D341Med (cell line): Measurements from ENCODE around the gene PTPRE.

ENCODE experiments used
- DNase-seq: peaks from one replicate; pipeline ENCODE4 v3.0.0; 2012; ENCODE audit warnings: low spot score

Gene PTPRE

DNA sequence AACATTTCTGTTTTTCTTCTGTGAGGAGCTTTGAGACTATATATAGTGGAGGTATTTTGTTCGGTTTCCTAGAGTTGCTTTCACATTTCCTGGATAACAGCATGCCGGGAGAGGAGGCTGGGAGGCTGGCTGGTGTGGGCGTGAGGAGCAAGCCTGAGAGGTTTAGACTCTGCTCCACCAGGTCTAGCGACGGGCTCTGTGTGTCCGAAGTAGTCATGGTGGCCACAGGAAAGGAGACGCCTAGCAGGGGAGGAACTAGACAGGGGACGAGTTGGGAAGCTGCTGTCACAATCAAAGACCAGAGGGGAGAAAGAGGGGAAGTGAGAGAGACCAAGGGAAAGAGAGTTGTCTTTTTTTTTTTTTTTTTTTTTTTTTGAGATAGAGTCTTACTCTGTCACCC lies 19.6 kb downstream of the PTPRE start:
- no peak for DNase-seq

DNA sequence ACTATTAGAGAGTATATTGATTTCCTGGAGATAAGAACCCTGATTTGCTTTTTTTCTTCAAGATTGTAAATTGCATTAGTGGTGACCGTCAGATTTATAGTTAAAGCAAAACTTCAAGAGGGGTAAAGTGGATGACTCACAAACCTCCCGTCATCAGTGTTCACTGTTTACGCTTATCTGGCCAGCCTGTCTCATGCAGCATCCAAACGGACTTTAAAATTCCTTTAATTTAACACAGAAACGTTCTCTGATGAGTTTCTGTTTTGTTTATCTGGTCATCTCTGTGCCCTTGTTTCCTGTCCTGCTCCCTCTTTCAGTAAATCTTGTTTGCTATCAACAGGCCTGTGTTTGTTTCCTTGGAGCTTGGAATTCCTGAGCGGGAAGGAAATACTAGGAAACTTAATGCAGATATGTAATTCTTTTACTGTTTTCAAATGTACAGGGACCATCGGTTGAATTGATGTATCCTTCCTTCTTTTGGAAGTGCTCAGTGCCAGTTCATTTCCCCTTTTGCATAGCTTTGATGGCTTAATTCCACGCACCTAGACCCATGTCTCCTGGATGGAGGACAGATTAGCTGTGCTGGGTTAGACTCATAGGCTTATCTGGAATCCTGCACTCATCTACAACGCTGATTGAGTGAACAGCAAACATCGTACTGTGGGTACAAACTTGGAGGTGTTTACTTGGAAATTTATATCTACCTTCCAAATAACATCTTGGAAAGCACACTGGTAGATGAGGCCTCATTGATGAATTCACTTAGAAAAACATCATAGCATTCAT lies 21.3 kb downstream of the PTPRE start:
- DNase-seq = no peak

DNA sequence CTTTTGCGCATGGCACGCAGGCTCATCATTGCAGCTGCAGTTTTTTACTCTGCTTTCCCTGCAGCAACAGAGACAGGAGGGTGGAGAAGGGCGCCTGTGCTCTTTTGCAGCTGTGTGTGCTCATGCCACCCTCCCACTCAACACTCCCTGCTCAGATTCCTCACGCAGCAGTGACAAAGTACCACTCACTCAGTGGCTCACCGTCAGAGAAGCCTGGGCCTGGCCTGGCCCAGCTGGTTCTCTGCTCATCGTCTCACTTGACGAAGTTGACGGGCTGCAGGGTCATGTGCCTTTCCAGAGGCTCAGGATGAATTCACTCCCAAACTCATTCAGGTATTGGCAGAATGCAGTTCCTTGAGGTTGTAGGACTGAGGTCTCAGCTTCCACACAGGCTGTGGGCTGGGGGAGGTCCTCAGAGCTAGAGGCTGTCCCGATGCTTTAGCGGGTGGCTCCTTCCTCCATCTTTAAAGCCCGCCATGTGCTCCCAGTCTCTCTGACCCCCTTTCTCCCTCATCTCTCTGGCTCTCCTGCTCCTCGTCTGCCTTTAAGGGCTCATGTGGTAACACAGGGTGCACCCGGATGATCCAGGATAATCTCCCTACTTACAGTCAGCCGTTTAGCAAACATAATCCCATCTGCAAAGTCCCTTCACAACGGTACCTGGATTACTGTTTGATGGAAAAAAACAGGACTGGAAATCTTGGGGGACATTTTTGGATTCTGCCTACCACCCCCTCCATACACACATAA lies 25.8 kb downstream of the PTPRE start:
- peak; percentile 55 for DNase-seq

DNA sequence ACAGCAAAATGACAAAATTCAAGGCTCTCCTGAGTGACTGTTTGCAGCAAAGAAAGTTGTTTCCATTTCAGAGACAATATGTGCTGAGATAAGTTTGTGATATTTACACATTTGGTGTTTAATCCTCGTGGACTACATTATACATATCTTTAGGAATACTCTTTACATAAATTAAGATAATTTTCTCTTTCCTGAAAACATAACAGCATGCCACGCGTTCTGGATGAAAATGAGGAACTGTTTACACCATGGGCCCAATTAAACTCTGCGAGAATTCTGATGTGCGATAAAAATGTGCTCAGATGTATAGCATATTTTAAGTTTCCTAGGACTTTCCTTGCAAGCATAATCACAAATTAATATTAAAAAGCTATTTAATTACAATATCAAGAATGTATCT lies 26.4 kb downstream of the PTPRE start:
- DNase-seq = no peak

DNA sequence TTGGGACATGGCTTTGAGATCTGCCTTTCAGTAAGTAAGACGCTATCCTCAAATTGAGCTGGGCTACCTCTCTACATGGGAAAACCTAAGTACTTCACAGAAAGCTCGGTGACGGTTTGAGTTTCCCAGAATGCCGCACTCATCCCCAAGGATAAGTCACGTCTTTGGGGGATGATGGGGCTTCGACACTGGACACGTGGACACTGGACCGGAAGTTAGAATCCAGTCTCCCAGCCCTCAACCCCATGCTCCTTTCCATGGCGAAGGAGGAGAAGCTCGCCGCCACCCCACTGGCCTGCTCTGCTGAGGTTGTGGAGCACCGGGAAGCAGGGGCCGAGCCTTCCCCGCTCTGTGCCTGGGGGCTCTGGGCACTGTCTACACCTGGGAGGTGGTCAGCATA lies 27.5 kb downstream of the PTPRE start:
- DNase-seq = no peak

DNA sequence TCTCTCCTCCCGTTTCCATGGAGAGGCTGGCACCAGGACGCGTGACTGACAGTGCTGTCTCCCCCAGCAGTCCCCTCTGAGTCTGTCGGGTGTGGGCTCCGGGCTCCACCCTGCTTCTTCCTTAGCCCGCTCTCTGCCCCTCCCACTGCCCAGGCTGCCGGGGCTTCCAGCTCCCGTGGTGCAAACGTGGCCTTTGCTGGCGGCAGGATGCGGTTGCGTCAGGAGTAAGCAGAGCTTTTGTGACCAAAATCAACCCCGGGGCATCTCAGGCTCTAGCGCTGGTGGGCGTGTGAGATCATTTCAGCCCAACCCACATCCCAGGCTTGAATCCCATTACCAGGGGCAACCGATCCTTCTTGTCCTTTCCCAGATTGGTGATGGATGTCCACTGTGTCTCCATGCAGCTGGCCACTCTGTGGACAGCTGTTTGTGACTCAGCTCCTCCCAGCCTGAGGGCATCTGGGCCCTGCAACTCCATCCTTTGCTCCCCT lies 28.2 kb downstream of the PTPRE start:
- no peak for DNase-seq

DNA sequence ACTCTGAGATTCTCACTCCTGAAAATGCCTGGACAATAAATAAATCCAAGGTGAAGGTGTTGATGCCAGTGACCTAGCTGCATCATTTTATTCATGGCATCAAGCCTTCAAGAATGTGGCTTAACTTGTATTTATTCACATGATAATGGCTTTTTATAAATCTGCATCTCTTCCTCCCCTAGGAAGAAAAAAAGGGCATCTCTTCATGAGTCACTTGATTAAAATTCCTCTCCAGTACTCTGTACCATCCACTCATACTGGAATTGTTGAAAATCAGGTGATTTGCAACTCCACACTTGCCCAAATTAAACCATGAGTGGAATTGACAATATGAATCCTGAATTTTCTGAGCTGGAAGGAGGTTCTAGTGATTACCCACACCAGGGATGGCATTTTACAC lies 30.2 kb downstream of the PTPRE start:
- no peak for DNase-seq

DNA sequence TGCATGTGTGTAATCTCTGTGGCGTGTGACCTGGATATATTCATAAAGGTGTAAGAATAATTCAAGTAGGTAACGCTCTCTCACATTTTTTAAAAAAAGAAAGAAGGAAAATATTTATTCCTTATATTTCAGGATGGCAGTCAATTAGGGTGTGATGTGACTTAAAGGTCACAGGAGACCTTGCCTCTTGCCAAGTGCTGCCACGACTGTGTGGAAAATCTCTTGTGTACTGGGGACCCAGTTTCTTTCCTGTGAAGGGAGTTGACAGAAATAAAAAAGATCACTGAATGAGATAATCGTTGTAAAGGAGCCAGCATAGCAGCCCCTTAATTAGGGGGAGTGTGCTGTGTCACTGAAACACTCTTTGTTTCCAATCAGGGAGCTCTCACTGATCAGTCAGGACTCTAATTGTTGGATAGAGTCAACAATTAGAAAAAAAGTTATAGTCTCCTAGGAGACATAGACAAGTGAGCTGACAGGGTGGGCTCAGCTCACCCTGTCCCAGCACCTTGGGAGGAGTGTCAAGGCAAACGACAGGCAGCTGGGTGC lies 31.1 kb downstream of the PTPRE start:
- DNase-seq = no peak

GRCh38 chr10:127939786-127940330 lies 33.0 kb downstream of the PTPRE start:
- DNase-seq = no peak

DNA sequence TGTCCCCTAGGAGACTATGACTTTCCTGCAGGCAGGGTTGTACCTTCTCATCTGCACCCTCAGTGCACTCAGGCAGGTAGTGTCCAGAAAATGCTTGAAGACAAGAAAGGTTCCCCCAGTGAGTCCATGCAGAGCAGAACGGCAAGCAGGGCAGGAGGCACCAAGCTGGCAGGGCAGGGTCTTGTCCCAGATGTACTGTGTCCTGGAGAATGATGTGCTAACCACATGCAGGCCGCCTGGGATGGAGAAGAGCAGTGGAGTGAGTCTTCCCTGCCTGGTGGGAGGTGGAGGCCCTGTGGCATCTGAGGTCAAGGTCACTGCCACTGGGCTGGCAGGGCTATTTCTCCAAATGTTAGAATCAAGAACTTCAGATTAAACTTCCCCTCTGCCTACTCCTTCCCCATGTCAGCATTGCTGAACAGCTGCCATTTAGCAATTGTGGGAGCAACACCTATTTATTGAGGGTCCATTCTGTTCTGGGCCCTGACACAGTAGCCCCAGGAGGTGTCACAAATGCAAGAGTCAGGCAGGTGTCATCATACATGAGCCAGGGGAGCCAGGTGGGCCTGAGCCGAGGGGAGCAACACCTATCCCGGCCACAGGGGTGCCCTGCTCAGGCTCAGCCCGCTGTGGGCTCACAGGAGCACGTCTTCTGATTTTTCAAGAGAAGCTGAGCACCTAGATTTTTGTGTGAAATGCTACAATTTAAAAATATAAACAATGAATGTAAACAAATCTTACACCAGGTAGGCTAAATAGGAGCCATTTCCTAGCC lies 34.1 kb downstream of the PTPRE start:
- DNase-seq = no peak

DNA sequence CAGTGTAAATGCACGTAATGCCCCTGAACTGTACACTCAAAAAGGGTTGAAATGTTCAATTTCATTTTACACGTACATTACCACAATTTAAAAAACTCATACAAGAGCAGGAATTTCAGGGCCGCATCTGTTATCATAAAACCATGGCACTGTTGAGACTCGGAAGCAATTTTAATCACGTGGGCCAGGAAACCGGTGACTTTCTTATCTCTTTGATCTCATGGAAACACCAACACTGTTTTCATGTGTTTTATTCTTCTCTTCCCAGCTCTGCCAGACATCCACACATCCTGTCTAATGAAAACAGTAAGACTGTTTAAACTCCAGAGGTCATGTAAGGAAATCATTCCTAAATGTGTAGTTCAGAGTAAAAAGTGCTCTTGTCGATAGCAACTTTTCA lies 35.9 kb downstream of the PTPRE start:
- DNase-seq = no peak

- DNase-seq = no peak
Measured at GRCh38 chr10:127943336-127943910, 36.5 kb downstream of the PTPRE start.

GRCh38 chr10:127944256-127944655 lies 37.4 kb downstream of the PTPRE start:
- DNase-seq = no peak

- no peak for DNase-seq
Measured at GRCh38 chr10:127945341-127945758, 38.4 kb downstream of the PTPRE start.

DNA sequence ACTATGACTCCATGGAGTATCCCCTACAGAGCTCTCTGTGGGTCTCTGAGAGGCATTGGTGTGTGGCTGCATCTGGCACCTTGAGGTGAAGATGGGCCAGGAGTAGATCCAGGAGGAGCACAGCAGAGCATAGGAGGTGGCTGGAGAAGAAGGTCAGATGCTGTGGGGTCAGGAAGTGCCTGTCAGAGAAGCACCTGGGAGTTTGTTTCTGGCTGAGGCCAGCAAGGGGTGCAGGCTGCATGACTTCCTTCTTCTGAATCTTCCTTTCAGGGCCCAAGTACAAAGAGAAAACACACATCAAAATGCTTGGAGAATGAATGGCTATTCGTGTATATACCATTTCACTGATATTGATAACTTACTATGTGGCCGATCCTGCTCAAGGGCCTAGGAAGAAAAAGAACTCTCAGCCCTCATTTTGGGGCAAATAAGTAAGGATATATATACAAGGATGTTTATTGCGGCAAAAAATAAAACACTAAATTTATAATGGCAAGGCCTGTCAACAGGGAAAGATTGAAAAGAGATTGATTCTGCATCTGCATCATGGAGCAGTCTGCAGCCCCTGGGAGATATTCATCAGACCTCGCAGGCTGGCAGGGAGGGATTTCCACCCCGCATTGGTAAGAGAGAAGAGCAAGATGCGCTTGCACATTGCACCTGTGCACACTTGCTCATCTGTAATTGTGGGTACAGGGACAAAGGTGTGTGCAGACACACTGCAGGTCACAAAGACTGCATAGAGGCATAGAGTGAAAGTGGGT lies 39.2 kb downstream of the PTPRE start:
- DNase-seq = no peak

- no peak for DNase-seq
Measured at GRCh38 chr10:127947211-127947610, 40.3 kb downstream of the PTPRE start.

GRCh38 chr10:127948791-127949190 lies 41.9 kb downstream of the PTPRE start:
- no peak for DNase-seq

GRCh38 chr10:127949831-127950230 lies 42.9 kb downstream of the PTPRE start:
- no peak for DNase-seq

DNA sequence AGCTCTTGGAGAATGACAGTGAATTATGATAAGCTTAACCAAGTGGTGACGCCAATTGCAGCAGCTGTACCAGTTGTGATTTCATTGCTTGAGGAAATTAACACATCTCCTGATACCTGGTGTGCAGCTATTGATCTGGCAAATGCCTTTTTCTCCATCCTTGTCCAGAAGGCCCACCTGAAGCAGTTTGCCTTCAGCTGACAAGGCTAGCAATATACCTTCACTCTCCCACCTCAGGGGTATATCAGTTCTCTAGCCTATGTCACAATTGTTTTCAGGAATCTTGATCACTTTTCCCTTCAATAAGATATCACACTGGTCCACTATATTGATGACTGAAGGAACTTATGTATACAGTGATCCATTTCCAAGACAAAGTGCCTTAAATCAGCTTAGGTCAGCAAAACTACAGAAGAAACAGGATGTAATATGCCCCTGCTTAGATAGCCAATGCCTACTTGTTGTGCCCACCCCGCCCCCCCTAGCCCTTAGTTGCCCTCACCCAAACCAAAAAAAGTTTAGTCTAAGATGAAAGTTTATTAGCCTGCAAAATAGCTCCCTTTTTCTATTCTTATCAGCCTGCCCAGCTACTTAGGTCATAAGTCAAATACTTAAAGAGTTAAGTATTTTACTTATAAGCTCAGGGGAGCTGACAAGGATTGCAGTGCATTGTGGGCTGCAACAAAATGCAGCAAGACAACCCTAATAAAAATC lies 45.1 kb downstream of the PTPRE start:
- no peak for DNase-seq

GRCh38 chr10:127952575-127952869 lies 45.6 kb downstream of the PTPRE start:
- DNase-seq = no peak
